ENCODE data around the gene TRAF6. TPM values are rescaled to one million over a fixed set of nuclear protein-coding genes. Genes with fewer than 3 reads are reported as not detected.
A peak's percentile ranks its signal among the peaks of the same experiment; 100 is the strongest.

TRAF6 gene
- total RNA-seq, 1 donor, result 11.6 TPM

GRCh38 chr11:36550385-36551115 is 40.5 kb upstream of the TRAF6 start:
- Histone ChIP-seq H4K20me1 (ENCODE audit: insufficient read depth, low read length) (no peaks in the 10 kb centered on the region), H3K4me3 (ENCODE audit: insufficient read depth, low read length) (no peak overlapping the region), H3K79me2 (ENCODE audit: insufficient read depth, low read length) (no peaks in the 10 kb centered on the region), H3K36me3 (ENCODE audit: insufficient read depth, low read length) (no peaks in the 10 kb centered on the region), H3K9me3 (ENCODE audit: low read depth, low read length) (no peaks in the 10 kb centered on the region), H3K4me1 (ENCODE audit: insufficient read depth, low read length) (no peaks in the 10 kb centered on the region), H3K27me3 (ENCODE audit: insufficient read depth, low read length) (peaks cover 3% of the 10 kb centered on the region), H2AFZ (ENCODE audit: low read length) (no peak overlapping the region), H3K4me2 (ENCODE audit: insufficient read depth, low read length) (no peak overlapping the region), H3K27ac (ENCODE audit: low read depth, low read length) (no peak overlapping the region)
- no peak for DNase-seq (ENCODE audit: insufficient read length, low spot score, missing footprints)
- no peak for TF ChIP-seq CTCF (IDR thresholded peaks at IDR 0.05; ENCODE audit: extremely low read depth, low read depth, low read length)

GRCh38 chr11:36540998-36541397 is 30.9 kb upstream of the TRAF6 start:
- H3K36me3 ChIP-seq (ENCODE audit: insufficient read depth, low read length), result no peaks in the 10 kb centered on the region
- no peaks in the 10 kb centered on the region for H4K20me1 ChIP-seq (ENCODE audit: insufficient read depth, low read length)
- no peaks in the 10 kb centered on the region for H3K79me2 ChIP-seq (ENCODE audit: insufficient read depth, low read length)
- peaks cover 7% of the 10 kb centered on the region for H3K27me3 ChIP-seq (ENCODE audit: insufficient read depth, low read length)
- H3K27ac ChIP-seq (ENCODE audit: low read depth, low read length), result no peak overlapping the region
- DNase-seq (ENCODE audit: insufficient read length, low spot score, missing footprints), result peak; percentile 37
- H3K4me3 ChIP-seq (ENCODE audit: insufficient read depth, low read length), result no peak overlapping the region
- peak; percentile 46 for TF ChIP-seq CTCF (IDR thresholded peaks at IDR 0.05; ENCODE audit: extremely low read depth, low read depth, low read length)
- H3K4me2 ChIP-seq (ENCODE audit: insufficient read depth, low read length), result no peak overlapping the region
- H3K9me3 ChIP-seq (ENCODE audit: low read depth, low read length), result no peaks in the 10 kb centered on the region
- H2AFZ ChIP-seq (ENCODE audit: low read length), result no peak overlapping the region
- no peaks in the 10 kb centered on the region for H3K4me1 ChIP-seq (ENCODE audit: insufficient read depth, low read length)

- Histone ChIP-seq H3K4me2 (ENCODE audit: insufficient read depth, low read length) (no peak overlapping the region), H3K36me3 (ENCODE audit: insufficient read depth, low read length) (no peaks in the 10 kb centered on the region), H3K4me3 (ENCODE audit: insufficient read depth, low read length) (no peak overlapping the region), H3K9me3 (ENCODE audit: low read depth, low read length) (no peaks in the 10 kb centered on the region), H3K79me2 (ENCODE audit: insufficient read depth, low read length) (no peaks in the 10 kb centered on the region), H3K4me1 (ENCODE audit: insufficient read depth, low read length) (no peaks in the 10 kb centered on the region), H3K27me3 (ENCODE audit: insufficient read depth, low read length) (no peaks in the 10 kb centered on the region), H2AFZ (ENCODE audit: low read length) (no peak overlapping the region), H4K20me1 (ENCODE audit: insufficient read depth, low read length) (no peaks in the 10 kb centered on the region), H3K27ac (ENCODE audit: low read depth, low read length) (no peak overlapping the region)
- DNase-seq (ENCODE audit: insufficient read length, low spot score, missing footprints), result no peak
- no peak for TF ChIP-seq CTCF (IDR thresholded peaks at IDR 0.05; ENCODE audit: extremely low read depth, low read depth, low read length)
Measured at GRCh38 chr11:36534276-36534840, 24.3 kb upstream of the TRAF6 start.

GRCh38 chr11:36532941-36533601 is 23.0 kb upstream of the TRAF6 start:
- Histone ChIP-seq H3K9me3 (ENCODE audit: low read depth, low read length) (no peaks in the 10 kb centered on the region), H3K79me2 (ENCODE audit: insufficient read depth, low read length) (no peaks in the 10 kb centered on the region), H3K27me3 (ENCODE audit: insufficient read depth, low read length) (no peaks in the 10 kb centered on the region), H3K4me2 (ENCODE audit: insufficient read depth, low read length) (no peak overlapping the region), H2AFZ (ENCODE audit: low read length) (no peak overlapping the region), H3K36me3 (ENCODE audit: insufficient read depth, low read length) (no peaks in the 10 kb centered on the region), H3K27ac (ENCODE audit: low read depth, low read length) (no peak overlapping the region), H3K4me1 (ENCODE audit: insufficient read depth, low read length) (no peaks in the 10 kb centered on the region), H3K4me3 (ENCODE audit: insufficient read depth, low read length) (no peak overlapping the region), H4K20me1 (ENCODE audit: insufficient read depth, low read length) (no peaks in the 10 kb centered on the region)
- no peak for DNase-seq (ENCODE audit: insufficient read length, low spot score, missing footprints)
- TF ChIP-seq CTCF (IDR thresholded peaks at IDR 0.05; ENCODE audit: extremely low read depth, low read depth, low read length), result no peak
